RWPE2 (cell line): Measurements from ENCODE around the gene RNASEH2B.

Source experiments
- ATAC-seq: fragments of 200-7000 bp; cut with Tn5 transposase; 3 replicates; pipeline ENCODE4 v1.9.1; 2021; ENCODE audit warnings: low read depth
- DNase-seq: peaks from one replicate; pipeline ENCODE4 v3.0.0-alpha.2; 2020; ENCODE audit warnings: low spot score
- H3K27ac ChIP-seq: fragments of 450-650 bp; 2 replicates; pipeline ENCODE4 v1.5.1; 2017; ENCODE audit warnings: mild to moderate bottlenecking; ENCODE audit not compliant: poor library complexity, severe bottlenecking
- H3K27me3 ChIP-seq: fragments of 250-450 bp; sonication (Bioruptor Pico); 2 replicates; pipeline ENCODE4 v1.5.1; 2021; ENCODE audit warnings: mild to moderate bottlenecking, moderate library complexity; ENCODE audit not compliant: insufficient read depth, poor library complexity, severe bottlenecking
- H3K36me3 ChIP-seq: fragments of 250-450 bp; sonication (Bioruptor Pico); 2 replicates; pipeline ENCODE4 v1.5.1; 2020; ENCODE audit warnings: low read depth, mild to moderate bottlenecking, moderate library complexity
- H3K4me1 ChIP-seq: fragments of 250-450 bp; sonication (Bioruptor Pico); 2 replicates; pipeline ENCODE4 v1.5.1; 2021; ENCODE audit warnings: mild to moderate bottlenecking, moderate library complexity; ENCODE audit not compliant: insufficient read depth, poor library complexity, severe bottlenecking
- H3K4me3 ChIP-seq: fragments of 250-450 bp; sonication (Bioruptor Pico); 2 replicates; pipeline ENCODE4 v1.5.1; 2021; ENCODE audit warnings: mild to moderate bottlenecking, moderate library complexity; ENCODE audit not compliant: severe bottlenecking
- H3K9me3 ChIP-seq: fragments of 250-450 bp; sonication (Bioruptor Pico); 2 replicates; pipeline ENCODE4 v1.5.1; 2021; ENCODE audit warnings: mild to moderate bottlenecking, moderate library complexity; ENCODE audit not compliant: severe bottlenecking
- CTCF ChIP-seq: fragments of 450-650 bp; IDR thresholded peaks from one replicate; pipeline ENCODE4 v1.5.1; 2017; ENCODE audit warnings: mild to moderate bottlenecking, moderate library complexity; ENCODE audit not compliant: poor library complexity, severe bottlenecking

RNASEH2B gene

DNA sequence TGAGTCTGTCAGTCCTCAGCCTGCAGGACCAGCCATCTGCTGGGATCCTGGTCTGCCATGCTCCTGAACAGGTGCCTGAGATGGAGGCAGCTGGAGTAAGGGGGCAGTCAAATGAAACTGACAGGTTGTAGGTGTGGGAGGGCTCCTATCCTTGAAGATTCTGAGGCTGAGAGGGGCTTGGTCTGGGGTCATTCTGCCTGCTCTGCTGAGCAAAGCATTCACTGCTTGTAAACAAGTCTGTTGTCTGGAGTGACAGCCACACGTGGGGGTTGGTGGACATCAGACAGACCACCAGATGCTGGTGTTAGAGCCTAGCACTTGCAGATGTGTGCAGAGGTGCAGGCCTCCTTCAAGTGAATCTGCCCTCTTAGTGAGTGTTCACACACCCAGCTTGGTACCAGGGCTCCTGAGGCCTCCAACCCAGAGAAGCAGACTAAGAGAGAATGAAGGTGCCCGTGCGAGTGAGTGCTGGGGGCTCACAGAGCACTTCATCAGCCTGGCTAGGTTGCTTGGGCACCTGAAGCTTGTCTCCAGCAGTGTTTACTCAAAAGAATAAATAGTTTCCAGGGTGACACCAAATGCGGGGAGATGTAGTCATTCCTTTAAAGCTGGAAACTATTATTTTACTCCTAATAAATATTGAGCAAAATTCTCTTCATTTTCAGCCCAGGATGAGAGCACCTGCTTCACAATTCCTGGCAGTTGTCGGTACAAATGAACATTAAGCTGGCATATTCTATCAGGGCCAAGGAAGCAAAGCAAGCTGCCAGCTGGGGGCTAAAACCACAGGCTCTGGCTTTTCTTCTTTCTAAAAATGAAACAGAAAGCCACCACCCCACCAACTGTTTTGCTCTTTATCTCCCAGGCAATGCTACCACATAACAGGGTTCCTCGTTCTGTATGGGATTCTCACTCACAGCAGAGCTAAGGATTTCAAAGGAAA lies 82.3 kb downstream of the RNASEH2B start:
- ATAC-seq, result no peak
- H3K4me1 ChIP-seq, result no peaks in the 10 kb centered on the region

GRCh38 chr13:50993371-50993770 lies 83.8 kb downstream of the RNASEH2B start:
- no peaks in the 10 kb centered on the region for H3K4me1 ChIP-seq
- ATAC-seq (no peak), DNase-seq (no peak)
- H3K9me3 ChIP-seq, result no peaks in the 10 kb centered on the region
- no peaks in the 10 kb centered on the region for H3K36me3 ChIP-seq
- H3K27me3 ChIP-seq, result no peaks in the 10 kb centered on the region
- H3K4me3 ChIP-seq, result no peak overlapping the region
- no peak overlapping the region for H3K27ac ChIP-seq
- no peak for TF ChIP-seq CTCF

More for the DNA sequence above, 82.3 kb downstream of the RNASEH2B start:
- Histone ChIP-seq H3K27ac (no peak overlapping the region), H3K36me3 (no peaks in the 10 kb centered on the region), H3K4me3 (no peak overlapping the region), H3K9me3 (no peaks in the 10 kb centered on the region), H3K27me3 (no peaks in the 10 kb centered on the region)
- TF ChIP-seq CTCF, result no peak
- no peak for DNase-seq

- Histone ChIP-seq H3K27ac (no peak overlapping the region), H3K27me3 (no peaks in the 10 kb centered on the region), H3K4me1 (no peaks in the 10 kb centered on the region), H3K4me3 (no peak overlapping the region), H3K36me3 (no peaks in the 10 kb centered on the region), H3K9me3 (no peaks in the 10 kb centered on the region)
- DNase-seq (no peak), ATAC-seq (no peak)
- no peak for TF ChIP-seq CTCF
These were observed 84.3 kb downstream of the RNASEH2B start for GRCh38 chr13:50993934-50994333.

DNA sequence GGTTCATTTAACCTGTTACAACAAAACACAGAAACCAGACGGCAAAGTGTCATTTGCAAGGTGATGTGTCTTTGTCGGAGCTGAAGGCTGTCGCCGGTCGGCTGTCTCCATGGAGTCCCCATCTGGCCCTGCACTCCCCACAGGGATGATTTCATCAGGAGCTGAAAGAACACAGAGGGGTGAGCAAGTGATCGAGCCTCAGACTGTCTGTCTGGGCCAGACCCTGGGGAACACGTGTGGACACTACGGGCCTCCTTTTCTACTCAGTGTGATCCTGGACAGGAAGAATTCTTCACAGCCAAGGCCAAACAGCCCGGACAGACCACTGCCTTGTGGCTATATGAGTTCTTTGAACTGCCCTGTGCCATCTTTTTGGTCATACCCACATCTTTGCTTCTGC lies 85.1 kb downstream of the RNASEH2B start:
- Histone ChIP-seq H3K4me1 (no peaks in the 10 kb centered on the region), H3K9me3 (no peaks in the 10 kb centered on the region), H3K4me3 (no peak overlapping the region), H3K27me3 (no peaks in the 10 kb centered on the region), H3K27ac (no peak overlapping the region), H3K36me3 (no peaks in the 10 kb centered on the region)
- no peak for TF ChIP-seq CTCF
- ATAC-seq (no peak), DNase-seq (no peak)

GRCh38 chr13:50995854-50996253 lies 86.3 kb downstream of the RNASEH2B start:
- Histone ChIP-seq H3K4me1 (peaks cover 7% of the 10 kb centered on the region), H3K27me3 (no peaks in the 10 kb centered on the region), H3K9me3 (no peaks in the 10 kb centered on the region), H3K4me3 (no peak overlapping the region), H3K36me3 (no peaks in the 10 kb centered on the region), H3K27ac (no peak overlapping the region)
- DNase-seq, result no peak
- no peak for TF ChIP-seq CTCF
- ATAC-seq, result no peak
